Right ventricle myocardium superior (tissue), 1 donor: ENCODE measurements around the gene ZBTB37. TPM values are rescaled to one million over a fixed set of nuclear protein-coding genes. Genes with fewer than 3 reads are reported as not detected.
"Not testable (repeated sequence)": the region's sequence is repeated elsewhere in the genome, so short reads cannot be mapped to it uniquely, and the experiment has no call there.

Experiments used
- ATAC-seq: fragments of 200-7000 bp; cut with Tn5 transposase; one replicate; pipeline ENCODE4 v1.9.1; 2020; ENCODE audit warnings: mild to moderate bottlenecking; ENCODE audit not compliant: poor library complexity
- DNase-seq: peaks from one replicate; pipeline ENCODE4 v3.0.0-alpha.2; 2020
- intact Hi-C: fragments of 100-400 bp; cut with DNase I; formaldehyde crosslinking; loops from one replicate; pipeline ENCODE4 v1.11.2; 2022
- total RNA-seq: library from RNA; stranded (reverse); fragmentation: NEBNext Ultra II Directional; extraction: Animal tissue kit (Norgen Biotek cat#: 25700); gene quantifications from one replicate; pipeline ENCODE4 v1.2.1, GENCODE V29; 2021
- donor health status: DM: no; HTN: yes; CAD: no; lungs with severe emphysema.

ZBTB37 gene
- total RNA-seq, 1 donor from 2014 or later = 6.9 TPM

DNA sequence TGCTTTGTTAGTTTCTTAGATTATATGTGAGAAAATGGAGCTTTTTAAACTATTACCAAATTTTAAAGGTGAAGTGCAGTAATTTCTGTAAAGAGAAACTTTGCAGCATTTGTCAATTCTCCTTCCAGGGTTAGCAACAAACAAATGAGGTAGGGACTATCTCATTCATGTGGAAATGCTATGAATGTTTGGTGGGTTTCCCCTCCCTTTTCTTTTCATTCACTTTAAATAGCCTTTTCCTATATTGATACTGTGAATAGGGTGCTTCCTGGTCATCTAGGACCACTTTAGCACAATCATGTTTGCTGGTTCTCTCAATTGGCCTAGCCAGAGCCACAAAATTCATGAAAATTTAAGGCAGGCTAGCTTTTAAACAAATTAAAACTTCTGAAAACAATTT is 20.6 kb downstream of the ZBTB37 start:
- intact Hi-C loops = no loop called here
- DNase-seq (no peak), ATAC-seq (no peak)

DNA sequence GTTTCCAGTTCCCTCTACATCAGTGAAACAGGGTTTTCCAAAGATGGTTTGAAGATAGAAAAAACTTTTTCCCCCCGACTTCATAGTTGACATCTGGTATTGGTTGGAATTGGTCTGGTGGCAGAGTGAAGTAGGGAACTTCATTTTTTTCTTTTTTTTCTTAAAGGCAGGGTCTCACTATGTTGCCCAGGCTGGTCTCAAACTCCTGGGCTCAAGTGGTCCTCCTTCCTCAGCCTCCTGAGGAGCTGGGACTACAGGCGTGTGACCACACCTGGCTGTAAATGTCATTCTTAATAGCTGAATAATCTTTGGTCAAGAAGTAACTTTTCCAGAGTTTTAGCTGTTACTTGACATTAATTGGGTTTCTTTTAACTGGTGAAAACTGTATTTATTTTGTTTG is 21.7 kb downstream of the ZBTB37 start:
- ATAC-seq = no peak
- intact Hi-C loops = no loop called here

DNA sequence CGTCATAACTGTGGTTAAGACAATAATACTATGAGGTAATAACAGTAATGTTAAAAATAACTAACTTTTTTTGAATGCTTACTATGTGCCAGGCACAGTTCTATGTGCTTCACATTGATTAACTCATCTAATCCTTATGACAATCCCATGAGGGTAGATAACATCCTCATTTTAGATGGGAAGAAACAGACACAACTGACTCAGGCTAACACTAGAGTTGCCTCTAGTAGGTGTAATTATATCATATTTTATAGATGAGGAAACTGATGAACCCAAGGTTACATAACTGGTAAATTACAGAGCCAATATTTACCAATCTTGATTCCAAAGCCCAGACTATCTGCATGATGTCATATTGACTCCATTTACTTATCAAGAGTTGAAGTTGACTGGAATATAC is 25.4 kb downstream of the ZBTB37 start:
- no peak for DNase-seq
- no peak for ATAC-seq
- intact Hi-C loops = no loop called here

More for the DNA sequence above, 21.7 kb downstream of the ZBTB37 start:
- no peak for DNase-seq

DNA sequence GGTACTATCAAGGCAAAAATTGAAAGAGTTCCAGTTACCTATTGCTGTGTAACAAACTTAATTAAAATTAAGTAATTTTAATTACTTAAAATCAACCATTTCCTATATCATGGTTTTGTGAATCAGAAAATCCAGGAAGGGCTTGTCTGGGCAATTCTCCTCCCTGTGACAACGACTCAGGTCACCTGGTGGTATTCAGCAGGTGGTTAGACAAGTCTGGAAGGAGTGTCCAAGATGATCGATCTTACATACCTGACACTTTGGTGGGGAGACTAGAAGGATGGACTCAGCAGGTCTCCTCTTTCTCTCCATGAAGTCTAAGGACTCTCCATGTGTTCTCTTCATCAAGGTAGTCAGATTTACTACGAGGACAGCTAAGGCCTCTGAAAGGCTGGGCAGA is 26.0 kb downstream of the ZBTB37 start:
- intact Hi-C loops = no loop called here
- ATAC-seq = no peak

DNA sequence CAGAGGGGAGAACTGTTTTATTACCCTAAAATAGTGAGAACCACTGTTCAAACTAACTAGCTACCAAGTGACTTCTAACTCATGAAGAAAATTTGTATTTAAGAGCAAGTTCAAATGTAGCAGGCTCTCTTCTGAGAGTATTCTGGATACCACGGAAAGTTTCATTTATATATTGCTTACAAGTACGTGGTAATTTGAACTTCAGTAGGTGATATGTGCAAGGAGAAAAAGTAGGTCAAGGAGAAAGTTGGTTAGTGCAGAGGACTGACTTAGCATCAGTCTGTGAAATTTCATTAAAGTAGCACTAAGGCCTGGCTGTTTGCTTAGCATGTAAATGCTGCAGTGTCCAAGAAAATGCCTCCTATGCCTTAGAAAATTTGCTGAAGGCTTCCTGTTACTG is 32.2 kb downstream of the ZBTB37 start:
- DNase-seq (no peak), ATAC-seq (no peak)
- intact Hi-C loops = no loop called here

More for the DNA sequence above, 26.0 kb downstream of the ZBTB37 start:
- DNase-seq = no peak

DNA sequence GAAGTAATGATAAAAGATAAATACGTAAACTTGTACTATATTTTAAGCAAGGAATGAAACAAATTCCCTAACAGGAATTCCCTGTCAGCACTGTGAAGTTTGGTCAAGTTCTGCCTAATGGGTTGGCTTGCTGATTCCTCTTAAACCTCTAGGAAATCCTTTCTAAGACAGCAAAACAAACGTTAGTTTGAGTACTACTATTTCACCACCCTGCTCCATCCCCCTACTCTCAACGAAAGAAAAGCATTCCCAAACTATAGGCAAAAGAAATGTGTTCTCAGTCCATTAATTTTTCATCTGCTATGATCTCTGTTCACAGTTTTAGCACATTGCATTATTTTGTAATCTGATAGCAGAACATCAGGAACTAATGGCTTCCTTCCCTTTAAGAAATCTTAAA is 32.8 kb downstream of the ZBTB37 start:
- DNase-seq (no peak), ATAC-seq (no peak)
- intact Hi-C loops = no loop called here

- intact Hi-C loops = no loop called here
- ATAC-seq (no peak), DNase-seq (no peak)
Observed at GRCh38 chr1:173903827-173904531, 35.8 kb downstream of the ZBTB37 start.

- no peak for DNase-seq
- intact Hi-C loops = no loop called here
- no peak for ATAC-seq
Observed at GRCh38 chr1:173913111-173913510, 44.9 kb downstream of the ZBTB37 start.

DNA sequence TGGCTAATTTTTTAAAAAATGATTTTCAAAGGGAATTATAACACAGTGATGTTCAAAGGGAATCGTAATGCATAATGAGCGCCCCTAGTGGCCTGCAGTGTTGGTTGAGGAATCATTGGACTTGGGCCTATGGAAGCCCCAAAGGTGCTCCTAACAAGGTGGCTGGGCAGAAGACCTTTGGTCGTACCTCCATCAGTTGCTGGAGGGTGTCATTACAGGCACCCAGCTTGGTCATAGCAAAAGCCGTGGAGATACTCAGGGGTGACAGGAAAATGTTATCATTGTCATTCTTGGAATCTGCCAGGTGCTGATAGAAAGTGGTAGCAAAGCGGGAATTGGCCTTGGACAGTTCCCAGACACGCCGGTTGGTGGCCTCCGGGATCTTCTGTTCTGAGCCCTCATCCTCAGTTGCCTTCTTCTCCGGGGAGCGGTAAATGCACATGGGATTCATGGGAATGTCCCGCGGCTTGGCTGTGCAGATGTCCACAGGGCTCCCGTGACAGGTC is 46.2 kb downstream of the ZBTB37 start:
- ATAC-seq (no peak), DNase-seq (no peak)
- intact Hi-C loops = no loop called here

GRCh38 chr1:173915596-173915995 is 47.4 kb downstream of the ZBTB37 start:
- ATAC-seq = no peak
- DNase-seq = no peak
- intact Hi-C loops = no loop called here

DNA sequence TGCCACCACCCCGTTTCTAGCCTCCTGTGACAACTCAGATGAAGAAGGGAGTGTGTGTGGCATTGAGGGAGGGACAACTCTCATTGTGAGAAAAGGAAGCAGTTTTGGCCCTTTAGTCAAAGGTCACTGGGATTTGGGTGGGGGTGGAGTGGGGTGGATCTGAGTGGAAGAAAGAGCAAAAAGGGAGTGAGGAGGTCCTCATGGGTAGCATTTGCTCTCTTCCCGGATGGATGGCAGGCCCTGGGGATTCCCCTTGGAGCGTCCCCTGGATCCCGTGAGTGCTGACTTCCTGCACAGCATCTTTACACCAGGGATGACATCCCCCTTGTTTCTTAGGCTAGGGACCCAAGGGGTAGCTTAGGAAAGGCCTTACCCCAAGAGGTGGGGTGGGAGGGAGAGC is 48.5 kb downstream of the ZBTB37 start:
- DNase-seq (no peak), ATAC-seq (no peak)
- intact Hi-C loops = no loop called here

DNA sequence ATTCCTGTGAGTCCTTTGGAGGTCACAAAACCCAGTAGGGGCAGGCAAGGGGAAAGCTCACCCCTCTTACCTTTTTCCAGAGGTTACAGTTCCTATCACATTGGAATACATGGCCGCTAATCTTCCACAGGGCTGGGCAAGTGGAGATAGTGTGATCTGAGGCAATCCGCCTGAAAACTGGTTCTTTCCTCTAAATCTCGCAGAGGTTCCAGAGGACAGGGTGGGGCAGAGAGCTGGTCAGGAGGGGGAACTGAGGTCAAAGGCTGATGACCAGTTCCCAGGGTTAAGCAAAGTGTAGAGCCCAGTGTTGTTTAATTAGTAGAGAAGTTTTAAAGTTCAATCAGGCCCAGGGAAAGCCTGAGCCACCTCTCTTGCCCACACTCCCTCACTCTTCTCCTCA is 49.0 kb downstream of the ZBTB37 start, which contains the start of gene SERPINC1:
SERPINC1 (minus strand) TSS at position 179 of the 400 bp plus-strand sequence; CDS start at position 111, 68 bp downstream.
- DNase-seq (no peak), ATAC-seq (no peak)
- intact Hi-C loops = no loop called here

DNA sequence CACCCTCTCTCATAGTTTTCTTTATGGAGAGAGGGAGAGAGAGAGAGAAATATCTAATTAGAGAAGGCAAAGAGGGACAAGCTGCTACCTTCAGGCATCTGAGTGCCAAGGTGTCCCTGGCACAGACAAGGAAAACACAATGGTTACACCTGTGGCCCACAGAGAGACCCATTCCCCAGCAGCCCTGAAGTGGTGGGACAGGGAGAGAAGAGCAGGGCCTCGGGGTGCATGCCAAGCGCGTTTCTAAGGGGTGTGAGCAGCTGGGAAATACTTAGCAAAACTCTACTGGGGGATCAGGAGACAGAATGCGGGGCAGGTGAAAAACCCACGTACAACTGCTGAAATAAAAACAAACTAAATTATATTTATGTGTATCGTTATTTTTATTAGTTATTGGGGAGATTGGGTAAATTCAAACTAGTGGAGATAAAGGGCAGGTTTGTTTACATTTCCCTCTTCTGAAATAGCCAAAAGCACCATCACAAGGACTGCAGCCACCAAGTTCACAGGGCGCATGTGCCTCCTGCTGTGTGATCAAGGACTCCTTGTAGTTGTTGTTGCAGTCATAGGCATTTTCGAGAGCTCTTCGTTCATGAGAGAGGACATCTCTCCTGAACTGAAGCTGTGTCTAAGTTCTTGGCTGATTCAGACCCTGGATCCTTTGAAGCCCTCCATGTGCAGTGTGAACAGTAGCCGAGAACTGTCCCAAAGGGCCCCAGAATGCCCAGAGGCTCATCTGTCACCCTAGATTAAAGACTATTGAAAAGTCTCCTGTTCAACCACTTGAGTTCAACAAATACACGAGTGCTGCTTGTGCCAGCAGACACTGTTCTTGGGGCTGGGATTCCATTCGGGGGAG is 49.7 kb downstream of the ZBTB37 start:
- ATAC-seq (no peak), DNase-seq (no peak)
- intact Hi-C loops = no loop called here

DNA sequence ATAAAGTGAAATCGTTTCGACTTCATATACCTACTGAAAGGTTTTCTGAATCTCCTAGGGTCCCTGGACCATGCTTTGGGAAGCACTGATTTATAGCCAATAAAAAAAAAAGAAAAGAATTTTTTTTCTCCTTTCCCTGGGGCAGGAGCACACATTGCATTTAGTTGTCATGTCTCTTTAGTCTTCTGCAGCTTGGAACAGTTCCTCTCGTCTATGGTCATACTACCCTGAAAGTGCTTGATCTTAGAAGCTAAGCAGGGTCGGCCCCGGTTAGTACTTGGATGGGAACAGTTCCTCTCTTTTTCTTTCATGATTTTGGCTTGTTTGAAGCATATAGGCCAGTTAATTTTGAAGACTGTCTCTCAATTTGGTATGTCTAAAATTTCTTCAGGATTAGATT is 52.7 kb downstream of the ZBTB37 start:
- intact Hi-C loops = no loop called here
- ATAC-seq (no peak), DNase-seq (no peak)

DNA sequence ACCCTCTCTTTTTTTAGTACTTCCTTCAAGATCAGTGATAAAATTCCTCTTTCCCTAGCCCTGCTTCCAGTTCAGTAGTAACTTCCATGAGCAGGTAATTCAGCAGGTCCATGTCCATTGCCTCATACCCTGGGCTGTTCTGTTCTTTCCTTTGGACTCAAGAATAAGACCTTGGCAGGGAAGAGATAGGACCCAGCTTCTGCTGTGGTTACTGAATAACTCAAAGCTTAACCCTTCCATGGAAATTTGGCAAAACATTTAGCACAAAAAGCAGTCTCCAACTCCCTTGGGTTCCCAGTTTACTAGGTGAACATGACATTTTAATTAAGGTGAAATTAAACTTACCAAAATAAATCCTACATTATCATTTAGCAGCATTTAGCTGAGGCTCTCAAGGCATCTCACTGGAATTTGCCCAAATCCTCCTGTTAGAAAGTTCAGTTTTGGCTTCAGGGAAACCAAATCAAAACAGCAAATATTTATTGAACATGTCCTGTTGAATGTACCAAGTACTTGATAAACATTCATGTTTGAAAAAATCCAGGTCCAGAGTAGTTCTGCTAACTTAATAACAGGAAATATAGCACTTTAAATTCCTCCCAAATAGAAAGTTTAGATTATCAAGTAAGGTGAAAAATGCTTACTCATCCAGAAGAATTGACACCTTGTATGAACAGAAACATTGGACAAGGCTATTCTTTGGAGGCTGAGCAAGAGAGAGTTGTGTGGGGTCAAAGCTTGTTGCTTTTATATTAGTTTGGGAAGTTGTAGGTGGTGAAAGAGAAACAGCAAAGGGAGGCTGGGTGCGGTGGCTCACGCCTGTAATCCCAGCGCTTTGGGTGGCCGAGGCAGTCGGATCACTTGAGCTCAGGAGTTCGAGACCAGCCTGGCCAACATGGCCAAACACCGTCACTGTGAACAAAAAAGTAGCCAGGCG is 57.4 kb downstream of the ZBTB37 start:
- intact Hi-C loops = no loop called here
- DNase-seq = no peak
- no peak for ATAC-seq

GRCh38 chr1:173930541-173930940 is 62.4 kb downstream of the ZBTB37 start:
- DNase-seq, intact Hi-C loops, ATAC-seq: not testable (repeated sequence)

DNA sequence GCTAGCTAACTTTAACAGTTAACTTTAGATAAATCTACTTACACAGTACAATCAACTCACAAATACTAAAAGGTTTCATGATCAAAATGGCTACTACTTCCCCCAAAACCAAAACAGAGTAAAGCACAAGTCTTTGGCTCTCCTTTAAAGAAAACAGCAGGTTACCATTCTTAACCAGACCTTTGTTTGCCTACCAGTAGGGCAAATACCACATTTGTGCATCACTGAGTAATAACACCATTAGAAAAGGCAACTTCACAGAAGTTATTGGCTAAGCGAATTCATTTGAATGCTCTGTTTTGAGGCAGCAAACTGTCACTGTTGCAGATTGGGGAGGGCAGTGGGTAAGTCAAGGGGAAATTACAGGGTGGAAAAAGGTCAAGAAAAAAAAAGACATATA is 66.3 kb downstream of the ZBTB37 start:
- intact Hi-C loops = no loop called here
- no peak for DNase-seq
- no peak for ATAC-seq

DNA sequence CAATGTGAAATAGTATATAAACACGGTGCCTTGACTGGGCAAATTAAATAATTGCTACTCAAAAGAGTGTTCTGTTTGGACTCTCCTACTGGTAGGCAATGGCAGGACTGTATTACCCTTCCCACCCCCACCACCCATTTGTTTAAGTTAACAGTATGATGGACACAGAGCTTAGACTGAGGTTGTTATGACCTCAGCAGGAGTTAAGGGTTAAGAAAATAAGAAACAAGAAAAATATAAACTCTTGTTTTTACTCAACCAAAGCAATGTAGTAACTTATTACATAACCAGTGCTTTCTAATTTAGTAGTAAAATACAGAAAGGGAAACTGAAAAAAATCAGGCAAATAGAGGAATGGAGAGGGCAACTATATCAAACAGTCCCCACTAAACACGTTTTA is 68.9 kb downstream of the ZBTB37 start:
- intact Hi-C loops = no loop called here
- no peak for DNase-seq
- no peak for ATAC-seq
